ENCODE data around the gene CISD3.

DNA sequence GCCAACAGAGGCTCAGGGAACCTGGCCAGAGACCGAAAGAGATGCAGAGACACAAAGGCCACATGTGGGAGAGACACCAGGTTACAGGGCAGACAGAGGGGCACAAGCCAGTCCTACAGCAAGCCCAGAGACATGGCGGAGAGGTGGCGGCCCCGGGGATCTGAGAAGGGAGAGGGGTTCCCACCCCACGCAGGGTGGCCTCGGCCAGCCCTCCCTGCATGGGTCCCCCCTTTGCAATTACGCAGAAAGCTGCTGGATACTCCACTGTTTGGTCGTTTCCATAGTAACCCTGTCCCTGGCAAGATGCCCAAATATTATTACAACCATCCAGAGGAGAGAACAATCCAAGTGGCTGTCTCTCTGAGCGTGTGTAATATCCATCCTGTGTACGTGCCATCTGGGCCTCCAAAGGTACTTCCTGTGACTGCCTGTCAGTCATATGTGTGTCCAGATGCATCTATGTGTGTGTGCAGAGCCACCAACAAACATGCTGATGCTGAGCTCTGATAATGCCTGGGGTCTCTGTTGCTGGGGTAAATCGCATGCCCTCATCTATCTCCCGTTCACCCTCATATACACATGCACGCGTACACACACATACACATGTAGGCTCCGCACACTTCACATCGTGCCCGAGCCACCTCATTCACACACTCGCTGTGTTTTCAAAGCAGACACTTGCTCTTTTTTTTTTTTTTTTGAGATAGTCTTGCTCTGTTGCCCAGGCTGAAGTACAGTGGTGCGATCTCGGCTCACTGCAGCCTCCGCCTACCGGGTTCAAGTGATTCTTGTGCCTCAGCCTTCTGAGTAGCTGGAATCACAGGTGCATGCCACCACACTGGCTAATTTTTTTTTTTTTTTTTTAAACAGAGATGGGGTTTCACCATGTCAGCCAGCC, 12.5 kb downstream of the CISD3 start:
- TF ChIP-seq POLR2A (IDR thresholded peaks at IDR 0.05), result no peak
- no peak for TF ChIP-seq CTCF (IDR thresholded peaks at IDR 0.05 in 4 of 5, conservative IDR thresholded peaks at IDR 0.05 in 1 of 5)

Data from gastrocnemius medialis (tissue), 4 donors.